GM20000 (cell line): Measurements from ENCODE around the gene NEIL3.

Experiments
- DNase-seq: peaks from one replicate; pipeline ENCODE4 v3.0.0; 2012; ENCODE audit warnings: low spot score
- TF ChIP-seq, protein P1 (sequence below): IDR thresholded peaks from 2 replicates; pipeline ENCODE4 v1.5.1; 2012; ENCODE audit warnings: mild to moderate bottlenecking, control low read depth; ENCODE audit errors: extremely low read depth, missing control alignments

Gene NEIL3

DNA sequence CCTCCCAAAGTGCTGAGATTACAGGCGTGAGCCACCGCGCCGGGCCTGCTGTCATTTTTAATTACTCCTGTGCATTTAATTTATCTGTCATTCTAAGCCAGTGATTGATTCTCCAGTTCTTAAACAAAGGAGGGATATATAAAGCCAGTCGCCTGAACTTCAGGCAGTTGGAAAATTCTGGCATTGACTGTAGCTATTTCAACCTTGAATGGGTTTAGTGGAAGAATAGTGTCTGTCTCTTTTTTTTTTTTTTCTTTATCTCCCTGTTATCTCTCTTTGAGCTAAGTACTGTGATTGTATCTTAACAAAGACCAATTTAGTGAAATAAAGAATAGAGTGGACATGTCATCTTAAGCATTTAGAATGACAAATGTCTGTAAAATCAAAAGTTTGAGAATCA is 11.0 kb downstream of the NEIL3 start:
- no peak for DNase-seq
- TF ChIP-seq, protein P1, sequence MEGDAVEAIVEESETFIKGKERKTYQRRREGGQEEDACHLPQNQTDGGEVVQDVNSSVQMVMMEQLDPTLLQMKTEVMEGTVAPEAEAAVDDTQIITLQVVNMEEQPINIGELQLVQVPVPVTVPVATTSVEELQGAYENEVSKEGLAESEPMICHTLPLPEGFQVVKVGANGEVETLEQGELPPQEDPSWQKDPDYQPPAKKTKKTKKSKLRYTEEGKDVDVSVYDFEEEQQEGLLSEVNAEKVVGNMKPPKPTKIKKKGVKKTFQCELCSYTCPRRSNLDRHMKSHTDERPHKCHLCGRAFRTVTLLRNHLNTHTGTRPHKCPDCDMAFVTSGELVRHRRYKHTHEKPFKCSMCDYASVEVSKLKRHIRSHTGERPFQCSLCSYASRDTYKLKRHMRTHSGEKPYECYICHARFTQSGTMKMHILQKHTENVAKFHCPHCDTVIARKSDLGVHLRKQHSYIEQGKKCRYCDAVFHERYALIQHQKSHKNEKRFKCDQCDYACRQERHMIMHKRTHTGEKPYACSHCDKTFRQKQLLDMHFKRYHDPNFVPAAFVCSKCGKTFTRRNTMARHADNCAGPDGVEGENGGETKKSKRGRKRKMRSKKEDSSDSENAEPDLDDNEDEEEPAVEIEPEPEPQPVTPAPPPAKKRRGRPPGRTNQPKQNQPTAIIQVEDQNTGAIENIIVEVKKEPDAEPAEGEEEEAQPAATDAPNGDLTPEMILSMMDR, result no peak

DNA sequence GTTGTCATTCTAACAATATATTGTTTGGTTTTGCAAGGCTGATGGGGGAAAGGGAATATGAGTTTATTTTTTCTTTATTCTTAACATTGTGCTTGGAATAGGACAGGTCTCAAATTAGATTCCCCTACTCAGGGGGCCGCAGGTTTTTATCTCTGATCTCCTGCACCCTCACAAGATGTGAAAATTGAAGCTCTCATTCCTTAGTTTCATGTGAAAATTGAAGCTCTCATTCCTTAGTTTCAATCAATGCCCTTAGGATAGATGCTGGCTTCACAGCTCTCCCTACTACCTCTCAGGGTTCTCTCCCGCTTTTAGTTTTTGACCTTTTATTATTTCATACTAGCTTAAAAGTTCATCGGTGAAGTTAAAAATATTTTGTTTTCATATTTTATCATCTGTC is 12.0 kb downstream of the NEIL3 start:
- DNase-seq, result no peak
- TF ChIP-seq, protein P1, result no peak

DNA sequence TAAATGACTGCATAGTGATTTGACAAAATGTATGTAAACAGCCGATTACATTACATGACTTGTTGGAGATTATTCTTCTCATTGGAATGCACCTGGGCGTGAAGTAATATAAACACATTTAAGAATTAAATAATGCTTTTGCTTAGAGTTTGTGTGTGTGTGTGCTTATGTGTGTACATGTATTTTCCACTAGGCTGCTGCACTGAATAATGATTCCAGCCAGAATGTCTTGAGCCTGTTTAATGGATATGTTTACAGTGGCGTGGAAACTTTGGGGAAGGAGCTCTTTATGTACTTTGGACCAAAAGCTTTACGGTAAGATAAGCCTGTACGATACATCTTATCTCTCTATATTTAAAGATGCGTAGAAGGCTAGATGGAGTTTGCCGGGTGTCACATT is 12.6 kb downstream of the NEIL3 start:
- DNase-seq, result no peak

DNA sequence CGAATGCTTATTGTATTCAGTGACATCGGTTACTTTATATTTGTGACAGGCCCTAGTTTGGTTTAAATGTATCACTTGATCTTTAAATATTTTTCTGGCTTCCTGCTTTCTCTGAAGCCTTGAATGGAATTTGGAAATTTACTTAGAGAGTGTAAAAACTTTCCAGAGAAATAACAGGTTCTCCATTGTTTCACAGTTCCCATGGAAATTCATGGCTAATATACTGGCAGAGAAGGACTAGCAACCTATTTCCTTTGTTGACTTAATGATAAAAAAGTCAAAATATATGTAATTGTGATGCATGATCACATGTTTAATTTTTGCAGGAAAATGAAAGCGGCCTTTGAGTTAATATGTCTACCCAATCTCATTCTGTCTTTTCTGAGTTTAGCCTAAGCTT is 13.2 kb downstream of the NEIL3 start:
- TF ChIP-seq, protein P1, result no peak
- DNase-seq, result no peak

More for the DNA sequence above, 12.6 kb downstream of the NEIL3 start:
- TF ChIP-seq, protein P1, result no peak

DNA sequence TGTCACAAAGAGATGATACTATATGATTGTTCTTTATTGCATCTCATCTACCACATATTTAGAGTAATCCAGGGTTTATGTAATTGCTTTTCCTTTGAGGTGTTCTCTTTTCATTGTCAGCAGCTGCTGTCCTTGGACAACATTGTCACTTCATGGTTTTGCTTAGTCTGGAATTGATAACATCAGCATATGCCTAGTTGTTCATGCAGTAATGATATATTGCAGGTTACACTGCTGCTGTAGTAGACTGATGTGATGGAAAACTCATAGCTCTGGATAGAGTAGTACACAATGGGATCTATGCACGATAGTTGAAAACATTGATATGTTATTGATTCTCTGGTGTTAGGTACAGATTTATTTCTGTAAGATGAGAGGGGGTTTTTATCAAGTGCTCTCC is 13.7 kb downstream of the NEIL3 start:
- TF ChIP-seq, protein P1, result no peak
- DNase-seq, result no peak

DNA sequence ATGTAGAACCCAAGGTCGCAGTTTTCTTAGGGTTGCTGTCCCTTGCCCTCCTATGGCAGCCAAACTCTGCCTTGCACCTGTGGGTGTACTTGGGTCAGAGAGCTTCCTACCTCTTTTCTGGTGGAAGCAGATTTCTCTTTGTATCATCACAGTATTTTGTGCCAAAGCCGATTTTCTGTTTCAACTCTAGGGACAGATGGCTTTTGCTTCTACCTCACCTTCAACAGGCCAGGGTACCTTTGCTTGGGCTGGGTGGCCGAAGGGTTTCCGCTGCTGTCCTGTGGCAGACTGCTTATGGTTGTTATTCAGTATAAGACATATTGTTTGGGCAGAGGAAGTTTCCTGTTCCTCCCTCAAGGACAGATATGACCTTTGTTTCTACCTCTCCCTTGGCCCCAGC is 22.4 kb downstream of the NEIL3 start:
- DNase-seq, result no peak
- TF ChIP-seq, protein P1, result no peak

DNA sequence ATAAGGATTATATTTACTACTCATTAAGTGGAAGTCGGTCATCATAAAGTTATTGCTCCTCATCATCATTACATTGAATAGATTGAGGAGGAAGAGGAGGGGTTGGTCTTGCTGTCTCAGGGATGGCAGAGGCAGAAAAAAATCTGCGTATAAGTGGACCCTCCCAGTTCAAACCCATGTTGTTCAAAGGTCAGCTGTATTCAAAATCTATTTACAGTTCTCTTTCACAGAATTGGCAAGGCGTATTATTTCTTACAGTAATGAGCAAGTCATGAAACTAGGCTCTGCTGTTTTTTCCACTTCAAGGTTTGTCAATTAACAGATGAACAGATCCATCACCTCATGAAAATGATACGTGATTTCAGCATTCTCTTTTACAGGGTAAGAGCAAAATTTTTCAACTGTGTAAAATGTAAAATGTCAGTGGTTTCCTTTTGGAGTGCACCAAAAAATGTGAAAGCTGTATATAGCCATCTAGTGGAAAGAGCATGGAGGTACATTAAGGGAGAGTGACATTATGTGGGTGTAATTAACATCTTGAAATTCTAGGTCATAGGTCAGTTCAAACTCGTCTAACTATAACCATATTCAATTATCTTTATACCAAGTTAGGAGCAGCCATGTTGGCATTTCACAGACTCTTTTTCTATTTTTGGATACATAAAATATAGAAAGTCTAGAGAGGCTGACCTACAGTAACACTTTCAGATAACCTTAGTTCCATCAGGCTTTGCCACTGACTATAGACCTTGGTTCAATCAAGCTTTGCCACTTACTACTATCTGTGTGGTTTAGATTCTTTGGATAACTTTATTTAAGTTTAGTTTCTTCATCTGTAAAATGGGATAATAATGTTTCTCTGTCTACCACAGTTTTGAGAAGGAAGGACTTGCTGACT is 30.1 kb downstream of the NEIL3 start:
- TF ChIP-seq, protein P1, result peak; percentile 33
- DNase-seq, result peak; percentile 29
